ENCODE results near the gene SLC13A5. TPM values are rescaled to one million over a fixed set of nuclear protein-coding genes. Genes with fewer than 3 reads are reported as not detected.

Gene SLC13A5
- total and polyA plus RNA-seq, 4 donors: 88.4 to 399 (median 244) TPM

- WGBS: 97% methylated on average over 8 of the region's 8 CpGs
- Histone ChIP-seq H3K9me3 (ENCODE audit: control insufficient read depth in 4 of 4, low read length in 3 of 4) (no peaks in the 10 kb centered on the region), H3K4me1 (ENCODE audit: control insufficient read depth in 4 of 4, insufficient read depth in 4 of 4, low read length in 3 of 4) (peaks cover 2 to 12% (median 9%) of the 10 kb centered on the region in 4 donors), H3K9ac (ENCODE audit: low read depth in 1 of 2, low read length in 2 of 2) (no peak overlapping the region), H3K27me3 (ENCODE audit: control insufficient read depth in 4 of 4, insufficient read depth in 4 of 4, low read length in 3 of 4) (no peaks in the 10 kb centered on the region), H3K36me3 (ENCODE audit: control insufficient read depth in 4 of 4, insufficient read depth in 3 of 4, low read depth in 1 of 4, low read length in 3 of 4) (no peaks in the 10 kb centered on the region), H3K27ac (ENCODE audit: low read depth in 1 of 2, low read length in 2 of 2) (no peak overlapping the region), H3K4me3 (ENCODE audit: low read depth in 1 of 3, low read length in 3 of 3) (no peak overlapping the region)
- no peak for DNase-seq (ENCODE audit: low spot score)
- TF ChIP-seq, protein P1, sequence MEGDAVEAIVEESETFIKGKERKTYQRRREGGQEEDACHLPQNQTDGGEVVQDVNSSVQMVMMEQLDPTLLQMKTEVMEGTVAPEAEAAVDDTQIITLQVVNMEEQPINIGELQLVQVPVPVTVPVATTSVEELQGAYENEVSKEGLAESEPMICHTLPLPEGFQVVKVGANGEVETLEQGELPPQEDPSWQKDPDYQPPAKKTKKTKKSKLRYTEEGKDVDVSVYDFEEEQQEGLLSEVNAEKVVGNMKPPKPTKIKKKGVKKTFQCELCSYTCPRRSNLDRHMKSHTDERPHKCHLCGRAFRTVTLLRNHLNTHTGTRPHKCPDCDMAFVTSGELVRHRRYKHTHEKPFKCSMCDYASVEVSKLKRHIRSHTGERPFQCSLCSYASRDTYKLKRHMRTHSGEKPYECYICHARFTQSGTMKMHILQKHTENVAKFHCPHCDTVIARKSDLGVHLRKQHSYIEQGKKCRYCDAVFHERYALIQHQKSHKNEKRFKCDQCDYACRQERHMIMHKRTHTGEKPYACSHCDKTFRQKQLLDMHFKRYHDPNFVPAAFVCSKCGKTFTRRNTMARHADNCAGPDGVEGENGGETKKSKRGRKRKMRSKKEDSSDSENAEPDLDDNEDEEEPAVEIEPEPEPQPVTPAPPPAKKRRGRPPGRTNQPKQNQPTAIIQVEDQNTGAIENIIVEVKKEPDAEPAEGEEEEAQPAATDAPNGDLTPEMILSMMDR (IDR thresholded peaks at IDR 0.05; ENCODE audit: low read depth, low read length, missing input control): no peak
- no peak for TF ChIP-seq EGR1 (IDR thresholded peaks at IDR 0.05; ENCODE audit: low read depth in 2 of 2)
- no peak for TF ChIP-seq REST (IDR thresholded peaks at IDR 0.05)
- no peak for TF ChIP-seq ZBTB33 (IDR thresholded peaks at IDR 0.05)
- TF ChIP-seq GABPA (IDR thresholded peaks at IDR 0.05 in 1 of 2, conservative IDR thresholded peaks at IDR 0.05 in 1 of 2): no peak
- no peak for TF ChIP-seq NR2F2 (IDR thresholded peaks at IDR 0.05)
- TF ChIP-seq, protein P2, sequence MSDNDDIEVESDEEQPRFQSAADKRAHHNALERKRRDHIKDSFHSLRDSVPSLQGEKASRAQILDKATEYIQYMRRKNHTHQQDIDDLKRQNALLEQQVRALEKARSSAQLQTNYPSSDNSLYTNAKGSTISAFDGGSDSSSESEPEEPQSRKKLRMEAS (IDR thresholded peaks at IDR 0.05): no peak
- no peak for TF ChIP-seq TAF1 (conservative IDR thresholded peaks at IDR 0.05)
- TF ChIP-seq FOXA2 (IDR thresholded peaks at IDR 0.05): no peak
- TF ChIP-seq HNF4G (IDR thresholded peaks at IDR 0.05): no peak
- TF ChIP-seq ATF3 (IDR thresholded peaks at IDR 0.05): no peak
- no peak for TF ChIP-seq RXRA (IDR thresholded peaks at IDR 0.05)
- no peak for TF ChIP-seq RAD21 (IDR thresholded peaks at IDR 0.05)
These were observed 42.6 kb downstream of the SLC13A5 start for GRCh38 chr17:6670571-6670970.

DNA sequence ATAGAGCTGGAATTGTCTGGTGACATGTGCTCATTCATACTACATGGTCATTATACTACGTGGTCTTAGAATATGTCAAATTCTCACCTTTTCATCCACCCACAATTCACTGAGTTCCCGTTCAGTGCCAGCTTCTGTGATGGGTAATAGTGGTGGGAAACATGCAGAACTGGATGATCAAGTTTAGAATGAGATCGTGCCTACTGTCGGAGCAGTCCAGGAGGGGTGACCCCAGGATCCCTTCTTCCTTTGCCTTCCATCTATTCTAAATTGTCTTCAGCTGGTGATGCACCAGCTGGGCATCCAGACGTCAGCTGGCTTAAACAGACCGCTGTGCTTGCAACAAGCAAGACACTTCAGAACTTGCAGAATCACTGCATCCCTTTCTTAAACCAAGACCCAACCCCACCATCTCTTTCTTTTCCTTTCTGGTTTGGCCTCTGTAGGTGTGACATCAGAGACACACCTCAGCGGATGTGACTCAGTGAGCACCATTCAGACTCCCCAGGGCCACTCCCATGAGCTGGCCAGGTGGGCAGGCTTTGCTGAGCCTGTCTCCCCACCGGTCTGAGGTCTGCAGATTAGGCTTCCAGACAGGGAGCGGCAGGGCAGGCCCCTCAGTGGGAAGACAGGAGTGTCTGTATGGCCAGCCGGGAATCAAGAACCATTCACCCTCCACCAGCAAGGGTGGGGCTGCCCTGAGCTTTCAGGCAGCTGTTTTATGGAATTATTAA is 43.5 kb downstream of the SLC13A5 start:
- Histone ChIP-seq H3K4me1 (ENCODE audit: control insufficient read depth in 4 of 4, insufficient read depth in 4 of 4, low read length in 3 of 4) (peaks cover 2 to 12% (median 9%) of the 10 kb centered on the region in 4 donors), H3K27me3 (ENCODE audit: control insufficient read depth in 4 of 4, insufficient read depth in 4 of 4, low read length in 3 of 4) (no peaks in the 10 kb centered on the region), H3K27ac (ENCODE audit: low read depth in 1 of 2, low read length in 2 of 2) (no peak overlapping the region), H3K9ac (ENCODE audit: low read depth in 1 of 2, low read length in 2 of 2) (no peak overlapping the region), H3K9me3 (ENCODE audit: control insufficient read depth in 4 of 4, low read length in 3 of 4) (no peaks in the 10 kb centered on the region), H3K4me3 (ENCODE audit: low read depth in 1 of 3, low read length in 3 of 3) (no peak overlapping the region), H3K36me3 (ENCODE audit: control insufficient read depth in 4 of 4, insufficient read depth in 3 of 4, low read depth in 1 of 4, low read length in 3 of 4) (no peaks in the 10 kb centered on the region)
- no peak for DNase-seq (ENCODE audit: low spot score)
- TF ChIP-seq SP1 (IDR thresholded peaks at IDR 0.05): no peak
- TF ChIP-seq RAD21 (IDR thresholded peaks at IDR 0.05): no peak
- no peak for TF ChIP-seq YY1 (IDR thresholded peaks at IDR 0.05)
- TF ChIP-seq EGR1 (IDR thresholded peaks at IDR 0.05; ENCODE audit: low read depth in 2 of 2): no peak
- no peak for TF ChIP-seq ATF3 (IDR thresholded peaks at IDR 0.05)
- TF ChIP-seq NR2F2 (IDR thresholded peaks at IDR 0.05): no peak
- TF ChIP-seq GABPA (IDR thresholded peaks at IDR 0.05 in 1 of 2, conservative IDR thresholded peaks at IDR 0.05 in 1 of 2): no peak
- TF ChIP-seq ZBTB33 (IDR thresholded peaks at IDR 0.05): no peak
- TF ChIP-seq HNF4A (conservative IDR thresholded peaks at IDR 0.05): no peak
- TF ChIP-seq, protein P2 (IDR thresholded peaks at IDR 0.05): no peak
- 87% methylated on average over 10 of the region's 10 CpGs for WGBS

Data from liver (tissue), 9 donors.